Smooth muscle cell (in vitro differentiated cells): Measurements from ENCODE around the gene RAP2C. TPM values are rescaled to one million over a fixed set of nuclear protein-coding genes. Genes with fewer than 3 reads are reported as not detected.

Source experiments
- DNase-seq: peaks from one replicate; lab custom pipeline; 2025; ENCODE audit not compliant: unreplicated experiment; lab: John Stamatoyannopoulos, UW
- H2AFZ ChIP-seq: fragments of 200-600 bp; sonication (generic); 2 replicates; pipeline ENCODE4 v1.6.0; 2016; ENCODE audit warnings: antibody characterized with exemption, low read depth, mild to moderate bottlenecking
- H3F3A ChIP-seq: fragments of 200-600 bp; sonication (generic); 2 replicates; pipeline ENCODE4 v1.6.0; 2017; ENCODE audit warnings: antibody characterized with exemption, low read depth
- H3K27ac ChIP-seq: fragments of 200-600 bp; sonication (generic); 2 replicates; pipeline ENCODE4 v1.5.1; 2016; ENCODE audit warnings: low read depth, mild to moderate bottlenecking
- H3K27me3 ChIP-seq: fragments of 200-600 bp; sonication (generic); 2 replicates; pipeline ENCODE4 v1.6.1; 2016; ENCODE audit warnings: low read depth, mild to moderate bottlenecking
- H3K36me3 ChIP-seq: fragments of 200-600 bp; sonication (generic); 2 replicates; pipeline ENCODE4 v1.5.1; 2016; ENCODE audit warnings: low read depth
- H3K4me1 ChIP-seq: fragments of 200-600 bp; sonication (generic); 2 replicates; pipeline ENCODE4 v1.5.1; 2016; ENCODE audit warnings: low read depth
- H3K4me2 ChIP-seq: fragments of 200-600 bp; sonication (generic); 2 replicates; pipeline ENCODE4 v1.6.0; 2016; ENCODE audit warnings: mild to moderate bottlenecking
- H3K4me3 ChIP-seq: fragments of 200-600 bp; sonication (generic); 2 replicates; pipeline ENCODE4 v1.5.1; 2016; ENCODE audit warnings: mild to moderate bottlenecking
- H3K79me2 ChIP-seq: fragments of 200-600 bp; sonication (generic); 2 replicates; pipeline ENCODE4 v1.6.0; 2016; ENCODE audit warnings: low read depth, mild to moderate bottlenecking
- H3K9ac ChIP-seq: fragments of 200-600 bp; sonication (generic); 2 replicates; pipeline ENCODE4 v1.6.0; 2016; ENCODE audit warnings: low read depth
- H3K9me3 ChIP-seq: fragments of 200-600 bp; sonication (generic); replicated peaks from 2 replicates; pipeline ENCODE4 v1.5.1; 2016; ENCODE audit warnings: low read depth
- H4K20me1 ChIP-seq: fragments of 200-600 bp; sonication (generic); 2 replicates; pipeline ENCODE4 v1.6.0; 2016; ENCODE audit warnings: low read depth
- CTCF ChIP-seq: fragments of 200-600 bp; sonication (generic); IDR thresholded peaks from 2 replicates; pipeline ENCODE4 v1.5.1; 2017; ENCODE audit warnings: borderline replicate concordance, mild to moderate bottlenecking, antibody characterized with exemption; ENCODE audit not compliant: insufficient read depth, poor library complexity, severe bottlenecking
- WGBS: methylation state at CpG from one replicate; pipeline ENCODE4 v1.1.7; 2016; ENCODE audit warnings: low lambda C conversion rate; 5-methylcytosine and 5-hydroxymethylcytosine counted together
- polyA plus RNA-seq: library from polyadenylated mRNA; unstranded; fragments of >200 nt; fragmentation: Nextera tagmentation; extraction: Ambion mirVana; gene quantifications from 2 replicates; pipeline ENCODE4 v1.2.1, GENCODE V29; 2016
- total RNA-seq: library from RNA; depleted of rRNA; stranded (reverse); fragments of >200 nt; gene quantifications from 2 replicates; pipeline ENCODE4 v1.2.3, GENCODE V29; 2014

Gene RAP2C
- total and polyA plus RNA-seq, 2 experiments from 2014 or later: 21.3 to 59.2 TPM

GRCh38 chrX:132235488-132235887 lies 16.2 kb upstream of the RAP2C start:
- H3K27me3 ChIP-seq: no peaks in the 10 kb centered on the region
- no peak overlapping the region for H3K4me3 ChIP-seq
- no peaks in the 10 kb centered on the region for H3K36me3 ChIP-seq
- H3K9me3 ChIP-seq: no peaks in the 10 kb centered on the region
- H3K9ac ChIP-seq: no peak overlapping the region
- TF ChIP-seq CTCF: no peak
- DNase-seq: no peak
- 80% methylated on average over 5 of the region's 5 CpGs for WGBS
- H2AFZ ChIP-seq: no peak overlapping the region
- no peaks in the 10 kb centered on the region for H3F3A ChIP-seq
- H3K4me2 ChIP-seq: no peak overlapping the region
- no peak overlapping the region for H3K27ac ChIP-seq
- no peaks in the 10 kb centered on the region for H3K4me1 ChIP-seq
- no peaks in the 10 kb centered on the region for H3K79me2 ChIP-seq
- no peaks in the 10 kb centered on the region for H4K20me1 ChIP-seq

- Histone ChIP-seq H3K27ac (no peak overlapping the region), H3K9me3 (no peaks in the 10 kb centered on the region), H3K4me3 (no peak overlapping the region), H3K4me1 (no peaks in the 10 kb centered on the region), H3K36me3 (no peaks in the 10 kb centered on the region), H2AFZ (no peak overlapping the region), H3K4me2 (no peak overlapping the region), H4K20me1 (no peaks in the 10 kb centered on the region), H3K9ac (no peak overlapping the region), H3K79me2 (no peaks in the 10 kb centered on the region), H3F3A (no peaks in the 10 kb centered on the region), H3K27me3 (no peaks in the 10 kb centered on the region)
- no peak for DNase-seq
- WGBS: 86% methylated on average over 2 of the region's 2 CpGs
- TF ChIP-seq CTCF: no peak
These were observed 12.3 kb upstream of the RAP2C start for GRCh38 chrX:132231587-132231986.

- no peak for DNase-seq
- no peak for TF ChIP-seq CTCF
- no peaks in the 10 kb centered on the region for H3K79me2 ChIP-seq
- peak overlapping the region; percentile 4 for H3K27ac ChIP-seq
- H3K36me3 ChIP-seq: no peaks in the 10 kb centered on the region
- no peaks in the 10 kb centered on the region for H3K27me3 ChIP-seq
- no peak overlapping the region for H3K9ac ChIP-seq
- no peak overlapping the region for H3K4me2 ChIP-seq
- H3K4me1 ChIP-seq: no peaks in the 10 kb centered on the region
- 56% methylated on average over 5 of the region's 5 CpGs for WGBS
- H2AFZ ChIP-seq: no peak overlapping the region
- H3K4me3 ChIP-seq: no peak overlapping the region
- H4K20me1 ChIP-seq: no peaks in the 10 kb centered on the region
- H3K9me3 ChIP-seq: no peaks in the 10 kb centered on the region
- no peaks in the 10 kb centered on the region for H3F3A ChIP-seq
These were observed 8.3 kb upstream of the RAP2C start for GRCh38 chrX:132227383-132228112.

- Histone ChIP-seq H3K9ac (no peak overlapping the region), H2AFZ (no peak overlapping the region), H4K20me1 (no peaks in the 10 kb centered on the region), H3K9me3 (no peaks in the 10 kb centered on the region), H3F3A (no peaks in the 10 kb centered on the region), H3K79me2 (no peaks in the 10 kb centered on the region), H3K4me1 (no peaks in the 10 kb centered on the region), H3K27ac (no peak overlapping the region), H3K4me2 (no peak overlapping the region), H3K4me3 (no peak overlapping the region), H3K36me3 (no peaks in the 10 kb centered on the region), H3K27me3 (no peaks in the 10 kb centered on the region)
- DNase-seq: no peak
- 76% methylated on average over 4 of the region's 4 CpGs for WGBS
- TF ChIP-seq CTCF: peak; percentile 45
These were observed 6.9 kb upstream of the RAP2C start for GRCh38 chrX:132226169-132226568.
